ENCODE results near the gene VSNL1.

The VSNL1 gene

DNA sequence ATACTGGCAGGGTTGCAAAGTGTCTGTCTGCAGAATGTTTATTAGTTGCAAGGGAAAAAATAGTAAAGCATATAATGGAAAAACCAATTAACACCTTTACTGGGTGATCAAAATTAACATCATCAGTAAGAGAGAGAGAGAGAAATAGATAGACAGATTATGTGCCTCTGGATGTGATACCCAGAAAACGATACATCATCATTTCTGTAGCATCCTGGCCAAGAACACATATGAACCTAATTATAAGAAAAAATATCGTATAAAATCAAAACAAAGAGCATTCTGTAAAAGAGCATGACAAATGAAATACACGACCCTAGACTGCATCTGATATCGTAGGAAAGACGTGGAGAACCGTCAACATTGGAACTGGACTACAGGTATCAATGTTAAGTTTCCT is 148.5 kb downstream of the VSNL1 start:
- no peak for DNase-seq (ENCODE audit: low read depth in 2 of 3, low spot score in 1 of 3)

DNA sequence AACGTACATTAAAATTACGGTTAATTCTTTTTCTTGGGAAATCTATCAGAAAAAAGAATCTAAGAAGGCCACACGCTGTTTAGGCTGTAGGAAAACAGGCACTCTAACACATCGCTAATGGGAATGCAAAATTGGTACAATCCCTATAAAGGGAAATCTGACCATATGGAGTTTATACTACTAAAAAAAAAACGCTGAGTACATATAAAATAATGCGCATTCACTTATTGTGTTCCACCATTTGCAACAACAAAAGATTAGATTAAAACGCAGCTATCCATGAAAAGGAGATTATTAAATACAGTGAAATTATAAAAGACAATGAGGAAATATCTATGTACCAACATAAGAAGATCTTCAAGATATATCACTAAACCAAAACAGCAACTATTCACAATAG is 150.3 kb downstream of the VSNL1 start:
- no peak for DNase-seq (ENCODE audit: low read depth in 2 of 3, low spot score in 1 of 3)

All from stimulated activated CD4-positive, alpha-beta T cell treated with anti-CD3 and anti-CD28 coated beads, Interleukin-12 subunit alpha, Interleukin-12 subunit beta, amount 100 ng/mL, for 48 hours (primary cell).